ENCODE results near the gene SLC45A1.

Gene SLC45A1

GRCh38 chr1:8335246-8335645 lies 17.3 kb downstream of the SLC45A1 start:
- no peak for DNase-seq (ENCODE audit: low read depth)

- DNase-seq (ENCODE audit: low read depth) = no peak
Measured at GRCh38 chr1:8337776-8338525, 20.0 kb downstream of the SLC45A1 start.

DNA sequence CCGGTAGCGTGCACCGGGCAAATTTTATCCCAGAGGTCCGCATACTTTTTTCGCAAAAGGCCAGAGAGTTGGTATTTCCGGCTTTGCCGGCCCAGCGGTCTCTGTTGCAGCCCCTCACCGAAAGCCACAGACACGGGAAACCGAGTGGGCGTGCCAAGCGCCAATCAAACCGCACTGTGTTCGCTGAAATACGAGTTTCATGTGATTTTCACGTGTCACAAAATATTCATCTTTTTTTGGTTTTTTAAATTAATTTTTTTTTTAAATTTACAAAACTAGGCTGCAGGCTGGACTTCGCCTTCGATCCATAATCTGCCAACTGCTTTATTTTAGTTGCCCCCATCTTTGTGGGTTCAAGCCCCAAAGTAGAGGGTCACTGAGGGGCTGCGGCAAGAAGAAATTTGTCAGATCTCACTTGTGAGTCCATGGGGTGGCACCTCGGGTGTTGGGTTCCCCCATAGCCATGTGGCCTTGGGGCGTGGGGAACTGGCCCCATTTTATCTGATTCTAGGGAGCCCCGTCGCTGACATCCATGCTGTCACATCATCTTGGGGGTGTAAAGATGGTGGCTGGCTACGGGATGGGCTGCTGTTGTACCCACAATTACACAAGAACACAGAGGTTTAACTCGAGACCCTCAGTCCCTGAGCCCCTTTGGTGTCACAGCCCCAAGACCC lies 20.8 kb downstream of the SLC45A1 start:
- DNase-seq (ENCODE audit: low read depth) = no peak

GRCh38 chr1:8339203-8339600 lies 21.3 kb downstream of the SLC45A1 start:
- no peak for DNase-seq (ENCODE audit: low read depth)

- no peak for DNase-seq (ENCODE audit: low read depth)
Measured at GRCh38 chr1:8340448-8340847, 22.5 kb downstream of the SLC45A1 start.

DNA sequence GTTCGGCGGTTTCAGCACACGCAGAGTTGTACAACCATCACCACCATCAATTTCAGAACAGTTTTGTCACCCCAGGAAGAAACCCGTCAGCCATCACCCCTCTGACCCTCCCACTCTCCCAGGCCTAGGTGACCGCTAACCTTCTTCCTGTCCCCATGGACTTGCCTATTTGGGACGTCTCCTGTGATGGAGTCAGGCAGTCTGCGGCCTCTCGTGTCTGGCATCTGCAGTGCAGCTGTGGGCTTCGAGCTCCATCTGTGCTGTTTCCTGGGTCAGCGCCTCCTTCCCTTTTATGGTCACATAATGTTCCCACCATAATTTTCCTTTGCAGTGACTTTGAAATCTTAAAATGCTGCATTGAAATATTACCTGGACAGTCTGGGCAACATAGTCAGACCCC lies 24.4 kb downstream of the SLC45A1 start:
- DNase-seq (ENCODE audit: low read depth) = peak; percentile 86

DNA sequence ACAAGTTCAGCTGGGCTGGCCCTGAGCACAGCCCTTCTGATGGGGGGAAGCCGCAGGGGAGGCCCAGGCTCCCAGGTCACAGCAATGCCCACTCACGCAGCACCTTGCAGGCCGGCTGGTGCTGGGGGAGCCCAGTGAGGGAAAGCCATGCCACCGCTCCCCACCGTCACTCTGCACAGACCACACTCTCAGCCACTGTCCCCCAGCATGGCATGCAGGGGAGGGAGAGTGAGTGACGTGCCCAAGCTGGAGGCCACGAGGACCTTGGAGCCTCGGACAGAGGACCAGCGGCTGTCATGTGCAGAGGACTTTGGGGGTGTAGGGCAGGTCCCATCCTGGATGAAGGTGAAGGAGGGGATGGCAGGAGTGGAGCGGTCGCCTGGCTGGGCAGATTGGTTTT lies 25.1 kb downstream of the SLC45A1 start:
- no peak for DNase-seq (ENCODE audit: low read depth)

DNA sequence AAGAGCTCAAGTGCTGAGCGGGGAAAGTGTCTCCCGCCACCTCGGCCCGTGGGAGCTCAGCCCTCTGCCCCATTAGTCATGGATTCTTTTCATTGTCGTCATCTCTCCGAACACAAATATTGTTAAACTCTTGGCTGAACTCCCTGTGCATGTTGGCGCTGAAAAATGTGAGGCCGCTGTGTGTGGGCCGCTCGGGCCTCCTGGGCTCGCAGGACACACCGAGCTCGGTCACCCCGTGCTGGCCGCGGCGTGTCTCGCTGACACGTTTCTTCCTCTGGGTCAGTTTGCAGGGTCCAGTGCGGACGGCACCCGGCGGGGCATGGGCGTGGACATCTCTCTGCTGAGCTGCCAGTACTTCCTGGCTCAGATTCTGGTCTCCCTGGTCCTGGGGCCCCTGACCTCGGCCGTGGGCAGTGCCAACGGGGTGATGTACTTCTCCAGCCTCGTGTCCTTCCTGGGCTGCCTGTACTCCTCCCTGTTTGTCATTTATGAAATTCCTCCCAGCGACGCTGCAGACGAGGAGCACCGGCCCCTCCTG lies 25.6 kb downstream of the SLC45A1 start:
- peak; percentile 98 for DNase-seq (ENCODE audit: low read depth)

GRCh38 chr1:8344893-8345507 lies 27.1 kb downstream of the SLC45A1 start:
- no peak for DNase-seq (ENCODE audit: low read depth)

GRCh38 chr1:8345621-8346415 lies 27.9 kb downstream of the SLC45A1 start:
- no peak for DNase-seq (ENCODE audit: low read depth)

DNA sequence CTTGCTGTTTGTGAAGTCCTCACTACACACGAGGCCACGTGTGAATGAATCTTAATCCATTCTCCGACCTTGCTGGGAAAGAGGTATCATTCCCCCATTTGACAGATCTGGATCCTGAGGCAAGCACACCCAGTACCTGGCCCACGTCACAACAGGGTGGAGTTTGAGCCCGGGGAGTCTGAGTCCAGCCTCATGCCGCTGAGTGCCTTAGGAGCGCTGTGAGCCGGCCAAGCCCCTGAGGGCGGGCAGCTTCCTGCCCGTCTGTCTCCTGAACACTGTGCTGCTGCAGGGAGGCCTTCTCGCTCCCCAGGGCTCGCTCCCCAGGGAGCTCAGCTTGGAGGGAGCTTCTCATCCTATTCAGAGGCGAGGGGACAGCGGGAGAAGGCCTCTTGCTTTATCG lies 29.7 kb downstream of the SLC45A1 start:
- DNase-seq (ENCODE audit: low read depth) = peak; percentile 29

GRCh38 chr1:8348047-8348776 lies 30.3 kb downstream of the SLC45A1 start:
- no peak for DNase-seq (ENCODE audit: low read depth)

GRCh38 chr1:8348777-8349472 lies 31.0 kb downstream of the SLC45A1 start:
- peak; percentile 64 for DNase-seq (ENCODE audit: low read depth)

DNA sequence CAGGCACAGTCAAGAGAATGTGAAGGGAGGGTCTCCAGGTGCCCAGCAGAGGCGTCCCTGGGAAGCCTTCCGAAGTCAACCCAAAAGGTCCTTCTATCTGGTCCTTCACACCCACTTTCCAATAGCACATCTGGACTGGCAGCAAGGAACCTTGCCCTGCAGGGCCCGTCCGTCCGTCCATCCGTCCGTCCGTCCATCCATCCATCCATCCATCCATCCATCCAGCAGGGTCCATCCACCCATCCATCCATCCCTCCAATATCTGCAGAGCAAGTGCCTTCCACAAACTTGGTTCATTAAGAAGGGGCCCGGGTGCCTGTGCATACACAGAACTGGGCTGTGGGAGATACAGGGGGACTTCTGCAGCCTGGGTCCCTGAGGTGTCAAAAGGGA lies 31.6 kb downstream of the SLC45A1 start:
- no peak for DNase-seq (ENCODE audit: low read depth)

- peak; percentile 44 for DNase-seq (ENCODE audit: low read depth)
Measured at GRCh38 chr1:8349961-8350360, 32.0 kb downstream of the SLC45A1 start.

DNA sequence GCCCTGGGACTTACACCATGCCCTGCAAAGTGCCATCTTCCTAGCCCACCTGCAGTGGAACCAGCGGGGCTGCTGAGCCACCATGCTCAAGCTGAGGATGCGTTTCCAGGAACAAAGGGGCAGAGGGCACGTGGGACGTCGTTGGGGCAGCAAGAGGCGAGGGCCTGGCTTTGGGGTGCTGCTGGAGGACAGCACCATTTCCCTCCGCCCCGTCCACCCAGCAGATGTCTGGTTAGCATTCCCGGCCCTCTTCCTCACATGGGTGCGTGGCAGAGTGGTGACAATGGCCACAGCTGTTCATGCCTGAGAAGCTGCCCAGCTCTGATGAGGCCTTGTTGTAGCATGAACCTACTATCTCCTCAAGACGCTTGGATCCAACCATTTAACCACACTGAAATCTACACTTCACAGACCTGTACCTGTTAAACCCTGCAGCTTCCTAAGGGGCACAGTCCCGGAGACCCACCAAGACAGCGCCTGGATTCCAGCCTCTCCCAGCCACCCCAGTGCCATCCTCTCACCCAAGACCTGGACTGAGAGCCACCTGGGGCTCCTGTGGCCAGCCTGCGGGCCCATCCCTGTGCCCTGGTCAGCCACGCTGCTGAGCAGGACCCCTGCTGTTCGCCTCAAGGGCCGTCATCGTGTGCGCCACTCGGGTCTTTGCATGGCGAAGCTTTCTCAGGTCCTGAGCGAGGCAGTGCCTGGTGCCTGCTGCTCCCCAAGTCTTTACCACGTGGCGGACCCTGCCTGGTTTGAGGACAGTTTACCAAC lies 33.2 kb downstream of the SLC45A1 start:
- no peak for DNase-seq (ENCODE audit: low read depth)

DNA sequence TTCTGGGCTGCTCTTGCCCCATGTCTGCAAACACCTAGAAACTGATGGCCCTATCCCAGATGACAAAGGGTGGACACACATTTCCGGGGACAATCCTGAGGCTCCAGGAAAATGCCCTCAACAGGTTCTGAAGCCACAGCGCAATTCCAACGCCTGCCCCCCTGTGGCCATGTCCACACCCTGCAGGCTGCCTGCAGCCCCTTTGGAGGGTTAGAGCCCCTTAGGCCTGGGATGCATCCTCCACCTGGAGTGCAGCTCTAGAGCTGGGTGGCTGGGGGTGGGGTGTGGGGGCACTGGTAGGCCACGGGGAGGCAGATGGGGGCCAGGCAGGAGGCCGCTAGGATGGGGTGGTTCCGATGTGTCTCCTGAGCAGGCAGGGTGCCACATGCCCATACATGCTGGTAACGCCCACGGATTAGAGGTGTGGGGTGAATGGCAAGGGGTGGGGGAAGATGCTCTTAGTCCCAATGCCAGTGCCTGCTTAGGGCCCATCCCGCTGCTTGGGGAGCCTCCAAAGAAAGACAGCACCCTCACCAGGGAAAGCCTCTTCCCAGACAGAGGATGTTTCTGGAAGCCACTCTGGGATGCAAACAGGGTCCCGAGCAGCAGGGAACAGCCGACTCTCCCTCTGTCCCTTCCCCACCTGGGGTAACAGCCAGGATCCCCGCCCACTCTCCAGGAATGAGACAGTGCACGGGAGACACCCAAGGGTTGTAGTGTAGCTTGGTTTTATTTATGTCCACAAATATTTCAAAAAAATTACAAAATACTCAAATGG lies 34.0 kb downstream of the SLC45A1 start:
- DNase-seq (ENCODE audit: low read depth) = peak; percentile 37

- no peak for DNase-seq (ENCODE audit: low read depth)
Measured at GRCh38 chr1:8352471-8352845, 34.5 kb downstream of the SLC45A1 start.

Measured in EH (cell line).